ENCODE measurements around the gene BTBD9. TPM values are rescaled to one million over a fixed set of nuclear protein-coding genes. Genes with fewer than 3 reads are reported as not detected.

The BTBD9 gene
- total RNA-seq, 4 donors from 2014 or later = 10.8 to 26.3 (median 15.3) TPM

DNA sequence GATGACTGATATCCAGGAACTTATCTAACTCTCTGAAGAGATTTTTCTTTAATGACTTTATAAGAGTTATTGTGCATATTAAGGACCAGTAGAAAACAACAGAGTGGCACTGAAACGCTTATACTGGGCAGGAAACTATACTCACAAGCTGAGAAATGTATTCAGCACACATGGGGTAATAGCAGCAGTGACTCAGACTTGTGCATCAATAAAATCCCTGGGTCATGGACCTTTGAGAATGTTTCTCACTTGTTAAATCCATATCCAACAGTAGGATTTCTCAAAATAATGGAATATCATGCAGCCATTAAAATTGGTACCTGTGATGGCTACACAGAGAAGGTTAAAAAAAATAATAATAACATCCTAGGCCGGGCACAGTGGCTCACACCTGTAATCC, 219.5 kb downstream of the BTBD9 start:
- TF ChIP-seq, protein P1, sequence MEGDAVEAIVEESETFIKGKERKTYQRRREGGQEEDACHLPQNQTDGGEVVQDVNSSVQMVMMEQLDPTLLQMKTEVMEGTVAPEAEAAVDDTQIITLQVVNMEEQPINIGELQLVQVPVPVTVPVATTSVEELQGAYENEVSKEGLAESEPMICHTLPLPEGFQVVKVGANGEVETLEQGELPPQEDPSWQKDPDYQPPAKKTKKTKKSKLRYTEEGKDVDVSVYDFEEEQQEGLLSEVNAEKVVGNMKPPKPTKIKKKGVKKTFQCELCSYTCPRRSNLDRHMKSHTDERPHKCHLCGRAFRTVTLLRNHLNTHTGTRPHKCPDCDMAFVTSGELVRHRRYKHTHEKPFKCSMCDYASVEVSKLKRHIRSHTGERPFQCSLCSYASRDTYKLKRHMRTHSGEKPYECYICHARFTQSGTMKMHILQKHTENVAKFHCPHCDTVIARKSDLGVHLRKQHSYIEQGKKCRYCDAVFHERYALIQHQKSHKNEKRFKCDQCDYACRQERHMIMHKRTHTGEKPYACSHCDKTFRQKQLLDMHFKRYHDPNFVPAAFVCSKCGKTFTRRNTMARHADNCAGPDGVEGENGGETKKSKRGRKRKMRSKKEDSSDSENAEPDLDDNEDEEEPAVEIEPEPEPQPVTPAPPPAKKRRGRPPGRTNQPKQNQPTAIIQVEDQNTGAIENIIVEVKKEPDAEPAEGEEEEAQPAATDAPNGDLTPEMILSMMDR (IDR thresholded peaks at IDR 0.05) = no peak
- DNase-seq (ENCODE audit: low spot score) (no peak), ATAC-seq (ENCODE audit: low FRiP score) (no peak)

DNA sequence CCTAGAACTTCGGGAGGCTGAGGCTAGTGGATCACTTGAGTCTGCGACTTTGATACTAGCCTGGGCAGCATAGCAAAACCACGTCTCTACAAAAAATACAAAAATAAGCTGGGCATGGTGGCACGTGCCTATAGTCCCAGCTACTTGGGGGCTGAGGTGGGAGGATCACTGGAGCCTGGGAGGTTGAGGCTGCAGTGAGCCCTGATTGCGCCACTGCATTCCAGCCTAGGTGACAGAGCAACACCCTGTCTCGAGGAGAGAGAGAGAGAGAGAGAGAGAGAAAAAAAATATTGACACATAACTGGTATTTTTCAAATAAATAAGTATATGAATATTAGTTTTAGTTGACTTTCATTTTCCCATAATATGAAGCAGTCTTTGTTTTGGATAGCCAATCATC, 222.2 kb downstream of the BTBD9 start:
- ATAC-seq (ENCODE audit: low FRiP score) (no peak), DNase-seq (ENCODE audit: low spot score) (no peak)
- TF ChIP-seq, protein P1 (IDR thresholded peaks at IDR 0.05) = no peak

- TF ChIP-seq, protein P1 (IDR thresholded peaks at IDR 0.05) = no peak
- DNase-seq (ENCODE audit: low spot score) = no peak
- ATAC-seq (ENCODE audit: low FRiP score) = no peak
Observed at GRCh38 chr6:38415231-38416005, 224.3 kb downstream of the BTBD9 start.

GRCh38 chr6:38413102-38413800, 226.5 kb downstream of the BTBD9 start:
- TF ChIP-seq, protein P1 (IDR thresholded peaks at IDR 0.05) = no peak
- no peak for DNase-seq (ENCODE audit: low spot score)
- ATAC-seq (ENCODE audit: low FRiP score) = no peak

GRCh38 chr6:38407192-38407591, 232.5 kb downstream of the BTBD9 start:
- DNase-seq (ENCODE audit: low spot score) (no peak), ATAC-seq (ENCODE audit: low FRiP score) (no peak)
- TF ChIP-seq, protein P1 (IDR thresholded peaks at IDR 0.05) = no peak

GRCh38 chr6:38406096-38406495, 233.6 kb downstream of the BTBD9 start:
- no peak for DNase-seq (ENCODE audit: low spot score)
- no peak for ATAC-seq (ENCODE audit: low FRiP score)
- TF ChIP-seq, protein P1 (IDR thresholded peaks at IDR 0.05) = no peak
